Measurements from ENCODE around the gene LMO4.

LMO4 gene

DNA sequence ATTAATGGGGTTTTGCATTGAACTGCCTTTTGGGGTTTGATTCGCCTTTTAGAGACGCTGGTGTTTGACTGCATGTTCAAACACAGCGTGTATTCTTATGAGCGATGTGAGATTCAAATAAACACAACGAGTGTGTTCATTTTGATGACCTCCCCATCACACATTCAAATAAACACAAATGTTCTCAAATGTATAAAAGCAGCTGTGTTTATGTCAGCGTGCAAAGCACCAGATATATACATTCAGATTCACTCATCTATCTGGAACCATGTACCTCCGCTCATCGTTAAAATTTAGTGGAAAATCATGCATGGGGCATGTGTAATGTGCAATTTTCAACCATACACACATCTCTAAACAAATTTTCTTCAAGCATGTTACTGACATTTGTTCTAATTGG is 21.4 kb upstream of the LMO4 start:
- DNase-seq (ENCODE audit: low read depth, low spot score), result no peak
- Histone ChIP-seq H3K36me3 (ENCODE audit: insufficient read depth, insufficient read length, low read length) (no peaks in the 10 kb centered on the region), H3K9me3 (ENCODE audit: insufficient read depth, low read length) (no peaks in the 10 kb centered on the region), H3K27me3 (ENCODE audit: insufficient read depth, insufficient read length) (no peaks in the 10 kb centered on the region), H3K4me1 (ENCODE audit: insufficient read depth, insufficient read length) (no peaks in the 10 kb centered on the region), H3K9ac (ENCODE audit: insufficient read length, low read depth) (no peak overlapping the region), H3K4me3 (ENCODE audit: insufficient read length, low read depth) (no peak overlapping the region)
- TF ChIP-seq YY1 (IDR thresholded peaks at IDR 0.05; ENCODE audit: insufficient read depth, insufficient read length) (no peak), SUZ12 (IDR thresholded peaks at IDR 0.05; ENCODE audit: extremely low read depth, insufficient read depth, insufficient read length) (no peak), ZNF274 (IDR thresholded peaks at IDR 0.05; ENCODE audit: low read depth, low read length) (no peak)

DNA sequence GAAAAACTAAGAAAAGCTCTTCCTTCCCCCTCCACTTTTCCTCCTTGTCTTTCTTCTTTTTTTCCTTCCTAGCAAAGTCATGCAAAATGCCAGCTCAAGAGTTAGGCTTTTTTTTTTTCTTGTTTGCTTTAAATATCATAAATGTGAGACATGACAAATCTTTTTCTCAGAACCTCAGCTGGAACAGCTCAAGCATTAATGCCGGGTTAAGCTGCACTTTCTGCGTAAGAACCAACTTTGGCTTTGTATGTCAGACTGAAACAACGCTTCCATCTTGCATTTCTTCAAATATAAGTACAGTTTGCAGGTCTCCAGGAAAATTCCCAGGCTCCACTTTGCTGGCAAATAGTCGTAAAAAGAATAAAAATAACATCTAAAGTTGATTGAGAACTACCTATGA is 20.7 kb upstream of the LMO4 start:
- H3K27me3 ChIP-seq (ENCODE audit: insufficient read depth, insufficient read length), result no peaks in the 10 kb centered on the region

DNA sequence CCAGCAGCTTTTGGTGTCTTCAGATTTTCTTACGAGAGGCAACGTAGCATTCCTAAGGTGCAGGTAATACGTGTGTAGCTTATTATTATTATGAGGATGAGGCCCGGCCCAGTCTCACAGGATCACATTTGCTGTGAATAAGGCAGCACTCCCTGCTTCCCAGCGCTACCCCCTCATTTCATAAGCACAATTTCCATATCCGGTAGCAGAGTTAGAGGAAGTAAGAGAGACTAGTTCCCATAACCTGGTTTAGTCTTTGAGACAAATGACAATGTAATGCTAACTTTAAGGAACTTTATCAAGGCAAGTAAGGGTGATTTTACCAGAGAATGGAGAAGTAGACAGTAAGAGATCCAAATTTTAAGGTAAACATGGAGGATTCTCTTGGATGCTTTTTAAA is 14.6 kb upstream of the LMO4 start:
- H3K4me3 ChIP-seq (ENCODE audit: insufficient read length, low read depth), result no peak overlapping the region
- no peaks in the 10 kb centered on the region for H3K36me3 ChIP-seq (ENCODE audit: insufficient read depth, insufficient read length, low read length)
- no peak for TF ChIP-seq SUZ12 (IDR thresholded peaks at IDR 0.05; ENCODE audit: extremely low read depth, insufficient read depth, insufficient read length)
- TF ChIP-seq YY1 (IDR thresholded peaks at IDR 0.05; ENCODE audit: insufficient read depth, insufficient read length), result no peak
- no peak for TF ChIP-seq ZNF274 (IDR thresholded peaks at IDR 0.05; ENCODE audit: low read depth, low read length)
- no peaks in the 10 kb centered on the region for H3K4me1 ChIP-seq (ENCODE audit: insufficient read depth, insufficient read length)
- no peak overlapping the region for H3K9ac ChIP-seq (ENCODE audit: insufficient read length, low read depth)
- no peak for DNase-seq (ENCODE audit: low read depth, low spot score)
- H3K27me3 ChIP-seq (ENCODE audit: insufficient read depth, insufficient read length), result no peaks in the 10 kb centered on the region
- no peaks in the 10 kb centered on the region for H3K9me3 ChIP-seq (ENCODE audit: insufficient read depth, low read length)

More for the DNA sequence above, 20.7 kb upstream of the LMO4 start:
- no peak for DNase-seq (ENCODE audit: low read depth, low spot score)
- Histone ChIP-seq H3K4me1 (ENCODE audit: insufficient read depth, insufficient read length) (no peaks in the 10 kb centered on the region), H3K9me3 (ENCODE audit: insufficient read depth, low read length) (no peaks in the 10 kb centered on the region), H3K36me3 (ENCODE audit: insufficient read depth, insufficient read length, low read length) (no peaks in the 10 kb centered on the region), H3K4me3 (ENCODE audit: insufficient read length, low read depth) (no peak overlapping the region), H3K9ac (ENCODE audit: insufficient read length, low read depth) (no peak overlapping the region)
- TF ChIP-seq ZNF274 (IDR thresholded peaks at IDR 0.05; ENCODE audit: low read depth, low read length), result no peak
- no peak for TF ChIP-seq SUZ12 (IDR thresholded peaks at IDR 0.05; ENCODE audit: extremely low read depth, insufficient read depth, insufficient read length)
- no peak for TF ChIP-seq YY1 (IDR thresholded peaks at IDR 0.05; ENCODE audit: insufficient read depth, insufficient read length)

DNA sequence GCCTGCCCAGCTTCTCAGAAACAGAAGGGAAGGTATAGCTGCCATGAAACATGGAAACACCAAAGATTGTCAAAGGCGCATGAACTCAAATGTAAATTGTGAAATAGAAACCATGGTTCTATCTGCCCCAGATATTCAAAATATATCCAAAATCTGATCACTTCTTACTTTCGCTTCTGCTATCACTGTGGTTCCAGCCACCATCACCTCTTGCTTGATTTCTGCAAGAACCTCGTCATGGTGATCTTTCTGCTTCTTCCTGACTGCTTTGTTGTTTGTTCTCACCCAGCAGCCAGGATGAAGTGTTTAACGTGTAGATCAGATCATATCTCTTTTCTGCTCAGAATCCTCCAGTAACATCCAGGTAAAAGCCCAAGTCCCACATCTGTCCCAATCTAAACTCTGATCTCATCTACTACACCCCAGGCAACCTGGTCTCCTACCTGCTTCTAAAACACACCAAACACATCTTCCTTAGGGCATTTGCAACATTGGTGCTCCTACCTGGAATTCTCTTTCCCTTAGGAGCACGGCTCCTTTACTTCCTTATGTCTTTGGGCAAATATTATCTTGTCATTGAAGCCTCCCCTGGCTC is 10.5 kb upstream of the LMO4 start:
- H3K9me3 ChIP-seq (ENCODE audit: insufficient read depth, low read length), result no peaks in the 10 kb centered on the region
- H3K36me3 ChIP-seq (ENCODE audit: insufficient read depth, insufficient read length, low read length), result no peaks in the 10 kb centered on the region
- H3K9ac ChIP-seq (ENCODE audit: insufficient read length, low read depth), result no peak overlapping the region
- no peak overlapping the region for H3K4me3 ChIP-seq (ENCODE audit: insufficient read length, low read depth)
- no peak for TF ChIP-seq ZNF274 (IDR thresholded peaks at IDR 0.05; ENCODE audit: low read depth, low read length)
- TF ChIP-seq YY1 (IDR thresholded peaks at IDR 0.05; ENCODE audit: insufficient read depth, insufficient read length), result no peak
- TF ChIP-seq SUZ12 (IDR thresholded peaks at IDR 0.05; ENCODE audit: extremely low read depth, insufficient read depth, insufficient read length), result no peak
- no peaks in the 10 kb centered on the region for H3K27me3 ChIP-seq (ENCODE audit: insufficient read depth, insufficient read length)
- H3K4me1 ChIP-seq (ENCODE audit: insufficient read depth, insufficient read length), result no peaks in the 10 kb centered on the region
- no peak for DNase-seq (ENCODE audit: low read depth, low spot score)

DNA sequence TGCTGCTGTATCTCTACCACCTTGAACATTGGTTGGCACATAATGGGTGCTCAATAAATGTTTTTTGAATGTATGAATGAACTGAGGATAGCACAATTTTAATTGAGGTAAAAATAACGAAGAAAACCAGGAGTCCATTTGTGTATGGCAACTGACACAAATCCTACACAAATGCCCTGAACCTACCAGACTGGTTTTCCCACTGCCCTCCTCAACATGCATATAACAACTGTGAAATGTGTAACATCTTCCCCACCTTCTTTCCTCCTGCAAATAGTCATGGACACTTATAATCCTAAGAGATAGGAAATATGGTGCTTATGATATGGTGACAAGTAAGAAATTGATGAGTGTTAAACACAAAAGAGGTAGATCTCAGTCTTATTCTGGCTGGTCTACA is 9.9 kb upstream of the LMO4 start:
- no peak for TF ChIP-seq YY1 (IDR thresholded peaks at IDR 0.05; ENCODE audit: insufficient read depth, insufficient read length)
- TF ChIP-seq ZNF274 (IDR thresholded peaks at IDR 0.05; ENCODE audit: low read depth, low read length), result no peak
- no peak for TF ChIP-seq SUZ12 (IDR thresholded peaks at IDR 0.05; ENCODE audit: extremely low read depth, insufficient read depth, insufficient read length)
- no peak for DNase-seq (ENCODE audit: low read depth, low spot score)
- Histone ChIP-seq H3K27me3 (ENCODE audit: insufficient read depth, insufficient read length) (no peaks in the 10 kb centered on the region), H3K9ac (ENCODE audit: insufficient read length, low read depth) (no peak overlapping the region), H3K9me3 (ENCODE audit: insufficient read depth, low read length) (no peaks in the 10 kb centered on the region), H3K36me3 (ENCODE audit: insufficient read depth, insufficient read length, low read length) (no peaks in the 10 kb centered on the region), H3K4me3 (ENCODE audit: insufficient read length, low read depth) (no peak overlapping the region), H3K4me1 (ENCODE audit: insufficient read depth, insufficient read length) (no peaks in the 10 kb centered on the region)

DNA sequence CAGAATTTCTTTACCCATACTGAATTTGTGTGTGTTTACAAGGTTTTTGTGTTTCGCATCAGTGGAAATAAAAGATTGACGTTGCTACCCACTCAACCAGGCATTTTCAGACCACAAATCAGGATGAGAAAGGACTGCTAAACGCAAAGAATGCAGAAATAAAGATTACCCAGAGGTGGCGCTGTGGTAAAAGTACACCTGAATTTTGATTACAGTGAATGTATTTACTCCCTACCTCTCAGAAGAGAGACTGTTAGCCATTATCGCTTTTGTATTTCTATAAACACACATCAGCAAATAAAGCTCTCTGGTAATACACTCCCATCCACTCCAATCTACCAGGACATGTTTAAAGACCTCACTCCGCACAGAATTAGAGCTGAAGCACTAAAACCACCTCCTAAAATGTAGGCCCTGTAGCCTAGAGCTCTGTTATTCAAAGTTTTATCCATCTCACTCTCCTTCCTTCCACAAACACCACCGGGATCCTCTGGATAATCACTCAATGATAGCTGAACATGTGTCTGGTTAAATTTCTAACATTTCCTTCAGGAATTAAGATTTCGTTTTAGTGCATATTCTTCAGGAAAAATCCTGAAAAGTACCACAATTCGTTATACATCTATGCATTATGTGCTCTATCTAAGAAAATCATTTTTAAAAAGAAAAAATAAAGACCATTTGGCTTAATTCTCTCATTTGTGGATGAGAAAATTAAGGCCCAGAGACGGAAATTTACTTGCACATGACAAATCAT is 2.5 kb upstream of the LMO4 start:
- Histone ChIP-seq H3K36me3 (ENCODE audit: insufficient read depth, insufficient read length, low read length) (no peaks in the 10 kb centered on the region), H3K9me3 (ENCODE audit: insufficient read depth, low read length) (no peaks in the 10 kb centered on the region), H3K9ac (ENCODE audit: insufficient read length, low read depth) (no peak overlapping the region), H3K27me3 (ENCODE audit: insufficient read depth, insufficient read length) (no peaks in the 10 kb centered on the region), H3K4me3 (ENCODE audit: insufficient read length, low read depth) (no peak overlapping the region), H3K4me1 (ENCODE audit: insufficient read depth, insufficient read length) (no peaks in the 10 kb centered on the region)
- DNase-seq (ENCODE audit: low read depth, low spot score), result peak; percentile 39
- no peak for TF ChIP-seq SUZ12 (IDR thresholded peaks at IDR 0.05; ENCODE audit: extremely low read depth, insufficient read depth, insufficient read length)
- TF ChIP-seq ZNF274 (IDR thresholded peaks at IDR 0.05; ENCODE audit: low read depth, low read length), result no peak
- no peak for TF ChIP-seq YY1 (IDR thresholded peaks at IDR 0.05; ENCODE audit: insufficient read depth, insufficient read length)

DNA sequence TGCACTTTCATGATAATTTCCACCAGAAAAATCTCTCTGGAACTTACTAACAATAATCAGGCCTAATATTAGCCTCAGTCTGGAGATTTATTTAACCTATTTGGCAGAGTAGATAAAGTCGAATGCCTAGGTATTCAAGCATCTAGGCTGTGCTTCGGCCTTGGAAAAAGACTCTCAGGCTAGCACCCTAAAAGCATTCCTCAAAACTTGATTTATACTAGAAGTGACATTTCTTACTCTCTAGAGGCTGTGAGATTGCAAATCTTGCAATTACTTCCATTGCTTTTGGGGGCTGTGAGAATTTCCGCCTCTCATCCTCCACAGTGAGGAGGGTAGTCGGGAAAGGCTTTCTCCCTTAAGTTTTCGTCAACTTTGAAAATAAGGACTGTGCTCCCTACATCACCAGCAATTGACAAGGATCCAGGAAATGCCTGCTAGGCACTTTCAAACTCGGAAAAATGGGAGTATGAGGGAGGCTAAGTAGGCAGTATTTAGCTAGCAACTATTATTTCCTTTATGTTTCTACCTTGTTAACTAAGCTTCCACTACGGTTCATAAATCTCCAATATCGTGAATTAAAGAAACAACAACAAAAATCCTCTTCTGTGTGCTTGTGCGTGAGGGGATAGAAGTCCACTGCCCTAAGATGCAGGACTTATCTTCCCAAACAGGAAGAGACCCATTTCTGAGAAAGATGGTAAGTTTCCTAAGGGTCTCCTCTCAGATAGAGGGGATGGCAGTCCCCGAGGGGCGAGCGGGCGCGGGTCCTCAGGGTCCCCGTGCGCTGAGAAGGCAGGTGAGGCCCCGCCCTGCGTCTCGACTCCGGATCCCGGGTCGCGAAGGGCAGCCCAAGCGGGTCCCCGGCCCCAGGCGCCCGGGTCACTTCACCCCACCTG is 1.1 kb upstream of the LMO4 start:
- peak overlapping the region; percentile 69 for H3K4me3 ChIP-seq (ENCODE audit: insufficient read length, low read depth)
- H3K4me1 ChIP-seq (ENCODE audit: insufficient read depth, insufficient read length), result no peaks in the 10 kb centered on the region
- DNase-seq (ENCODE audit: low read depth, low spot score), result no peak
- peaks cover 6% of the 10 kb centered on the region for H3K36me3 ChIP-seq (ENCODE audit: insufficient read depth, insufficient read length, low read length)
- H3K27me3 ChIP-seq (ENCODE audit: insufficient read depth, insufficient read length), result no peaks in the 10 kb centered on the region
- no peaks in the 10 kb centered on the region for H3K9me3 ChIP-seq (ENCODE audit: insufficient read depth, low read length)
- H3K9ac ChIP-seq (ENCODE audit: insufficient read length, low read depth), result peak overlapping the region; percentile 85
- TF ChIP-seq ZNF274 (IDR thresholded peaks at IDR 0.05; ENCODE audit: low read depth, low read length) (no peak), SUZ12 (IDR thresholded peaks at IDR 0.05; ENCODE audit: extremely low read depth, insufficient read depth, insufficient read length) (no peak), YY1 (IDR thresholded peaks at IDR 0.05; ENCODE audit: insufficient read depth, insufficient read length) (no peak)
